Cerebellar cortex (tissue), 1 donor: ENCODE measurements around the gene GUK1.
"Not testable (repeated sequence)": the region's sequence is repeated elsewhere in the genome, so short reads cannot be mapped to it uniquely, and the experiment has no call there.

Experiments
- DNase-seq: peaks from one replicate; pipeline ENCODE4 v3.0.0-alpha.2; 2015; ENCODE audit warnings: low spot score

The GUK1 gene

DNA sequence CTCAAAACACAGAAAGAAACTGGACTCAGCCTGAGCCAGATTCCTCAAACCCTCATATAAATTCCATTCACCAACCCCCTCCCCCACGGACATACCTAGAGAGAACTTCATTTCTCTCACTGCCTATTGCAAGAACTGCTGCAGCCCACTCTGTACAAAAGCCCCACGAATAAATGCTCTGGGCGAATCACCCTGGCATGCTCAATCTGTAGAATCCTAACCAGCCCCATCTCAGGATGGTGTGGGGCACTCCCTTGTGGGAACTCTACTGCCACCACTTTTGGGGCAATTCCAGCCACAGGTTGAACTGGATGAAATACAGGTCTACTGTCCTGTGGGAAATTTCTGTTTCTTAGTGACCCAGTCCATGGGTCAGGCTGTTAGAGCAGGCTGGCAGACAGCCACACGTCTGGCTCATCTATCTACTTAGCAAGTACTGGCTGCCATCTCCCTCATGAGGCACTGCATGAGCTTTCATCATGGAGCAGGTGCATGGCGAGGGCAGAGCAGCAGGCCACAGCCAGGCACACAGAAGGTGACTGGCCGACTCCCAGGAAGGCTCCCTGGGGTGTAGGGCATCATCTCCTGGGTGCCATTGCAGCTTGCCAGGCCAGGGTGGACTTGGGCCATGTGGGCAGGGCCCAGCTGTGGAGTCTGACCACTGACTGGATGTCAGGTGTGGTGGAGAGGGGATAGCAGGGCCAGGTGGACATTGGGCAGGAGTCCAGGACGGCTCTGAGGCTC is 35.4 kb upstream of the GUK1 start:
- no peak for DNase-seq

DNA sequence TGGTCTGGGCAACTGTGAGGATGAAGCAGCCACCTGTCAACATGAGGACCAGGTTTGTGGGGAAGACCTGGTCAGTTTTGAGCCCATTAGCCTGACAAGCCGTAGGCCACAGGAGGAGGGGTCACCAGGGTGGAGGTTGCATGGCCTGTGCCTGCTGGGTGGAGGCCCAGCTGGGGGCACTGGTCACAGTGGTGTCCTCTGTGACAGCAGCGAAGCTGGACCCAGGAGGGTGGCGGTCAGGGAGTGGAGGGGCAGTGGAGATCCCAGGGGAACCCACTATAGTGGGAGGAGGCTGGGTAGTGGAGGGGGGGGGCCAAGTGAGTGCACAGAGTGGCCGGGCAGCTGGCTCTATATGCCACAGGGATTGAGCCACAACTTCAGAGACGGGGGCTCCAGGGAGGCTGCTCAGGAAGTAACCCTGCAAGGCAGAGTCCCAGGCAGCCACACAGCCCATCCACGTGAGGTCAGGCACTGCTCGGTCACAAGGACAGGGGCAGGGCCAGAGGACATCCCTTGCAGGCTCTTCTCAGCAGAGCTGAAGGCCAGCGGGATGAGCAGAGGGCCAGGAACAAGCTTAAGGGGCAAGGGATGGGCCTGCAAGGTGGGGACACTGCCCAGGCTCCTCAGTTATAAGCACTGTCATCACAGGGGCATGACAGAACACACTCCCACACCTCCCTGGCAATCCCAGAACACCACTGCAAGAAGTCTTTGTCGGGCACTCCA is 34.6 kb upstream of the GUK1 start:
- no peak for DNase-seq

DNA sequence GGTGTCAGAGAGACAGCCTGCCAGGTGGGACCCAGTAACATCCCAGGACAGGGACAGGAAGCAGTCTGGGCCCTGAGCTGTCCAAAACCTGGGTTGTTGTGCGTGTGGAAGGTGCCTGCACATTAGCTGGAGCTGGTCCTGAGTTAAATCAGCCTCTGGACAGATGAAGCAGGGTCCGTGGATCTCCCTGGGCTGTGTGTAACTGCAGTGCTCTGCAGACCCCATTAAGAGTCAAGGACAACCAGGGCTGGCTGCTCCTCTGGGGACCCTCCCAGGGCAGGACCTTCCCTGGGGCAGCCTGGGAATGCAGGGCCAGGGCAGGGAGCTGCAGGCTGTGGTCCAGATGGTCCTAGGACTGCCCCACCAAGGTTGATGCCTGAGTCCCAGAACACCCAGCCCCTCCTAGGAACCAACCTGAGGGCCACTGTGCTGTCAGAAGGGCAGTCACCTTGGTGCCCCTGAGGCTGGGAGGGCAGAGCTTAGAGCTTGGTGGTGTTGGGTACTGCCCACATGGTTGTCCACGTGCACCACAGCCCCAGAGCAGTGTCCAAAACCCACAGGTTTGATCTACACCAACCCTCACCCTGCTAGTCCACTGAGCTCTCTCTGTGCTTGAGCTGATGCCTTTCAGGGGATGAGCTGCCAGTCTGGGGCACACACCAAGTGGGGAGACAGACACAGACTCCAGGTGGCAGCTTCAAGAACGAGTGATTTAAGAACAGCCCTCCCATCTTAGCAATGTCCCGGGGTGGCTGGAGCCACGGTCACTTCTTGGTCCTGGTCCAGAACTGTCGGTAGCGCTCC is 33.9 kb upstream of the GUK1 start:
- DNase-seq, result no peak

DNA sequence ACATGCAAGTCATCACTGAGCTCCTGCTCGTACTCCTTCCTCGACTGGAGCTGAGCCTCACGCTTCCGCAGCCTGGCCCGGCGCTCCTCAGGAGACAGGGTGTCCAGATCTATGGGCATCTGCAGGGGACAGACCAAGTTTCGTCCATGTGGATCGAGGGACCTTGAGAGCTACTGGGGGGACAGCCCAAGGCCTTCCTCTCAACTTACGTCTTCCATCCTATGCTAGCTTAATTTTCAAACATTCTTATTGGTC is 33.4 kb upstream of the GUK1 start:
- no peak for DNase-seq

DNA sequence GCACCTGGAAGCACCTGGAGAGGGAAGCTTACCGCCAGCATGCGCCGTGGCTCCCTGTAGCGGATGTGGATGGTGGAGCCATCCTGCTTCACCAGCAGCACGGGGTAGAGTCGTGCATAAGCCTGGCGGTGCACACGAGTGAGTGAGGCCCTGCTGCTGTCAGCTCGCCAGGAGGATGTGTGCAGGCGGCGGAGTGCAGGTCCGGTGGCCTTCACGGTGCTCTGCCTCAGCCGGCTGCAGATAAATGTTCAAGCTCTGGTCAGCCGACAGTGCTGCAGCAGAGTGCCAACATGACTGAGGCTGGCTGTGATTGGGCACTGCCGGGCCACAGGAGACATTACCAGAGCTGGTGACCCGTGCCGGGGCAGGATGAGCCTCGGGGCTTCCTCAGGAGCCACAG is 32.4 kb upstream of the GUK1 start:
- DNase-seq, result no peak

DNA sequence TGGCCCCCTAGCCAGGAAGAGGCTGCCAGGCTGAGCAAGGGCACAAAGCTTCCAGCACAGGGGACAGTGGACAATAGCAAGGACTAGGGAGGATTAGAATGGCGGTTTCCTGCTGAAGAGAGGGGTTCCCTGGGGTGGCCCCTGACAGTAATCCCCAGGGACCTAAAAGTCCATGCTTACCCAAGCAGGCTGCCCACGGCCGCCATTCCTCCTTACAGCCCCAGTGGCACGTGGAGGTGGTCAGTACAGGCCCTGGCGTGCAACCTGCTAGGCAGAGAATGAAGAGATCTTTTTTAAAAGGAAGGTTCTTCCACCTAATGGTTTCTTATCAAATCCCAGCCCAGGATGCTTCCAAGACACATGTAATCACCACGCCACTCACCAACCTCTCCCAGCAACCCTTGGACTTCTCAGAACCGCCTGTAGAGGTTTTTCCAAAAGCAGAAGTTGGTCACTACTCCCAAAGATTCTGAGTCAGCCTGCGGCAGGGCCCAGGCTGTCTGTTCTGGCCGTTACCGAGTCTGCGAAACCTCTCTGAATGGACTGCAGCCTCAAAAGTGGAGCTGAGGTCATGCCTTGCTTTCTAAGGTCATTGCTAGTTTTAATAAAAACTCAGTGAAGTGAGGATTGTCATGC is 31.9 kb upstream of the GUK1 start:
- no peak for DNase-seq

DNA sequence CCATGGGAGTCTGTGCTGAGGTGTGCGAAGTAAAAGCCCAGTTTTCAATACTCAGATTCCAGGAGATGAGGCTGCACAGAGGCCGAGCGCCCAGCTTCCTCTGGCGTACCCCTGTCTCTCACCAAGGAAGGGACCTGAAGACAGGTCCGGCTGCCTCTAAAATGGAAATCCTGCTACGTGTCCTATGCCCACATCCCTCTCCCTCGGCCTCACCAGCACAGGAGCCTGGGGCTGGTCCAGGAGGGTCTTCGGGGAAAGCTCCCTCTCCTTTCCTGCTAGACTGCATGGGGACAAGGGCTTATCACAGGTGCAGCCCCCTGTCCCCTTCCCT is 31.4 kb upstream of the GUK1 start:
- DNase-seq, result no peak

DNA sequence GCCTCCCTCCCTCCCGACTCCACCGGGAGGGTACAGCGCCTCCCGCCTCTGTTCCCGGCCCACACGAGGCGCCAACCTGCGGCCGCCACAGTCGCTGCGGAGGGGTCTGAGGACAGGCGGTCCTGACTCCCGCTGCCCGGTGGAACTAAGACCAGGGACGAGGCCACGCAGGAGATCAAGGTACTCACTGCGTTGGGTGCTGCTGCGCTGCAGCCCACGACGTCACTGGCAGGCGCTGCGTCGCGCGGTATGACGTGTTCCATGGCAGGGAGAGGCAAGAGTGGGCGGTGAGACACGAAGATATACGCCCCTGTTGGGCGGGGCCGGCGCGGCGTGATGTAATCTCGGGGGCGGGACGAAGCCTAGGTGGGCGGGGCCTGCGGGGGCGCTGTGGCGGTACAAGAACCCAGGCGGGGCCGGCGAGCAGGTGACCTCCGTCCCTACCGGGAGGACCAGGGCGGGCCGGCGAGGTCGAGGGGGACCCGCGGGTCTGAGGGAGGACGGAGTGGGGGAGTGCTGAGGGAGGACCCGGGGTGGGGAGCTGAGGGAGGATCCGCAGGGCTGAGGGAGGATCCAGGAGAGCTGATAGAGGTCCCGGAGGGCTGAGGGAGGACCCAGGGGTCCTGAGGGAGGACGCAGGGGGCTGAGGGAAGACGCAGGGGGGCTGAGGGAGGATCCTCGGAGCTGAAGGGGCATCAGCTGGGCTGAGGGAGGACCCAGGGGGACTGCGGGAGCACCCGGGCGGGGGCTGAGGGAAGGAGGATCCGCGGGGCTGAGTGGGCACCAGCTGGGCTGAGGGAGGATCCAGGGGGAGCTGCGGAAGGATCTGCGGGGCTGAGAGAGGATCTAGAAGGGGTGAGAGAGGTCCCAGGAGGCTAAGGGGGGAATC is 30.8 kb upstream of the GUK1 start, which contains the start of gene MRPL55:
TSS of gene MRPL55 (minus strand) at position 227 of the 889 bp plus-strand sequence. CDS start 1,039 bp downstream, outside the sequence.
- DNase-seq, result peak; percentile 98

DNA sequence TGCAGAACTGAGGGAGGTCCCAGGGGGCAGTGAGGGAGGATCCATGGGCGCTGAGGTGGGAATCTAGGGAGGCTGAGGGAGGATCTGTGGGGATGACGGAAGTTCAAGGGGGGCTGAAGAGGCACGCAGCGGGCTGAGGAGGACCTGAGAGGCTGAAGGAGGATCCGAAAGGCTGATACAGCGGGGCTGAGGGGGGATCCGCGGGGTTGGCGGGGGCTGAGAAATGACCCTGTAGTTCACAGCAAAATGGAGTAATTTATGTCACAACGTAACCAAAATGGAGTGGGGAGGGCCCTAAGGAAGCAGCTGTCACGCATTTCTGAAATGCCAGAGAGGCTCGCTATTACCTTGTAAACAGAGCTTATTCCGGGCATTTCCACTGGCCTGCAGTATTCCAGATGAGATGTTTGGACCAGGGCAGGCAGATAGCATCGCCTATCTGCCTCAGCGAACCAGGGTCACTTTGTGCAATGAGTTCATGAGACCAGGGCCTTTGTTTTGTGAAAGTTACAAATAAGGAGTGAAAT is 30.1 kb upstream of the GUK1 start:
- DNase-seq, result peak; percentile 46

DNA sequence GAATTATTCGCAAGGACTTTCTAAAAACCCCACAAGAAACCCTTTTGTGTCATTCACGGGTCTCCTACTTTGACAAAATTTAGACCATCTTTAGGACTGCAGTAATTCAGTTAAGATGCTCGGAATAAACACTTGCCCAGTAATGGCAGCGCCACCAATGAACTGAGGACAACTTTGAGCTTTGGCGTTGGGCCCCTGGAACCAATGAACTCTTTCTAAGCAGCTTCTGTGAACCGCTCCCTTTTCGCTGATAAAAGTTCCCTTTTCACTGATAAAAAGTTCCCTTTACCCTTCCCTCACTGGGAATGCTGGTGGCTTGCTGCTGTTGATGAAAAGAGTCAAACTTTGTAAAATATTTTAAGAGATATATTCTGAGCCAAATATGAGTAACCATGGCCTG is 29.5 kb upstream of the GUK1 start:
- no peak for DNase-seq

DNA sequence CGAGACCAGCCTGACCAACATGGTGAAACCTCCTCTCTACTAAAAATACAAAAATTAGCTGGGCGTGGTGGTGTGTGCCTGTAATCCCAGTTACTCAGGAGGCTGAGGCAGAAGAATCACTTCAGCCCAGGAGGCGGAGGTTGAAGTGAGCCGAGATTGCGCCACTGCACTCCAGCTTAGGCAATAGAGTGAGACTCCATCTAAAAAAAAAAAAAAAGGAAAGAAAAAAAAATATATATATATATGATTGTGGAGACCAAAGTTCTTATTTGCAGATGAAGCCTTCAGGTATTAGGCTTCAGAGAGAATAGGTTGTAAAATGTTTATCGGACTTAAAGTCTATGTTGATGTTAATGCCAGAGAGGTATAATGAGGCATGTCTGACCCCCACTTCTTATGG is 28.8 kb upstream of the GUK1 start:
- not testable (repeated sequence) for DNase-seq

DNA sequence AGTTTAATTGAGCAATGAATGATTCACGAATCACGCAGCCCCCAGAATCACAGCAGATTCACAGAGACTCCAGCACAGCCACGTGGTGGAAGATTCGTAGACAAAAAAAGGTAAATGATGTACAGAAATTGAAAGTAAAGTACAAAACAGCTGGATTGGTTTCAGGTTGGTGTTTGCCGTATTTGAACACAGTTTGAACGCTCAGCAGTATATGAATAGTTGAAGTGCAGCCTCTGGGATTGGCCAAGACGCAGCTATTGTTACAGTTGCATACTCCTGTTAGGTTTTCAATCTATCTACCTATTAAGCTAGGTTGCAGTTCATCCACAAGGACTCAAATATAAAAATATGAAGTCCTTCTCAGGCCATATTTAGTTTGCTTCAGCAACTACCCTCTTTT is 27.9 kb upstream of the GUK1 start:
- no peak for DNase-seq

DNA sequence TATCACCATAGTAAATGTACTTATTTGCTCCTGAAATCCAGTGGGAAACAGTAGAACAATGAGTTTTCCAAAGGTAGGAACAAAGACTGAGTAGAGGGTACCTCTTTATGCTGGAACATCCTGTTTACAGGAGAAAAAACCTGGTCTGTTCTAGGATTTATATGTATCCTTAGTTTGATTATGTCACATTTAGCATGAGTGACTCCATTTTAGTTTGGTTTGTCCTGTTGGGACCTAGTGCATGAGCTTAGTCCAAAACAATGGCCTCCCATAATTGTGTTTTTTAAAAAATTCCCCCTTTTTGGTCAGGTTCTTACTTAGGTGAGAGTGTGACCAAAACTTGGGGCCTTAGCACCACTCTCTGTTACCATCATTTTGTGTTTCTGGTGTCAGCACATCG is 27.5 kb upstream of the GUK1 start:
- no peak for DNase-seq

DNA sequence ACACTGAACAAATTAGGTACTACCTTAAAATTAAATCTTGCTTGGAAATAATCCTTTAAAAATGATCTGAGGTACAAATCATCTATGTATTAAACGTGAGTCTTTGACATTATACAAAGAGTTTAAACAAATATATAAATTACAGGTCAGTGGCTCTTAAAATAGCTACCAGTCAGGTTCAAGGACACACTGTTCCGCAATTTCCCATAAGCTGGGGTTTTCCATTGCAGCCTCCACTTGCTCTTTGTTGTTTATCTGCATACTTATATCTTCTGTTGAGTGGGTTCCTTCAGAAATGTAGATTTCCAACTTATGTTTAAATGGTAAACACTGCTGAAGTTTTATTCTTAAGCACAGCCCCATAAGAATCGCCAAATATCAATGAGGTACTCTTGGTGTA is 25.3 kb upstream of the GUK1 start:
- DNase-seq, result no peak

DNA sequence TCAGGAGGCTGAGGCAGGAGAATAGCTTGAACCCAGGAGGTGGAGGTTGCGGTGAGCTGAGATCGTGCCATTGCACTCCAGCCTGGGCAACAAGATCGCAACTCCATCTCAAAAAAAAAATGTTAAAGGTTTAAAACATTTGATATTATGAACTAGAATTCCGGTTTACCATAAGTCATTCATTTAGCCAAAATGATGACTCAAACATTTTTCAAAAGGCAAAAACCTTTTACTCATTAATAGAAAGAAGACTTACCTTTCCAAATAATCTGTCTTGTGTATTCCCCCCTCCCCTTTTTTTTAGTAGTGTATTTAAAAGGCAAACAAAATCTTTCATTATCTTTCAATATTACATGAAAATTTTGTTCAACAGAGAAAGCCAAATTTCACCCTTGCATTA is 22.7 kb upstream of the GUK1 start:
- no peak for DNase-seq

DNA sequence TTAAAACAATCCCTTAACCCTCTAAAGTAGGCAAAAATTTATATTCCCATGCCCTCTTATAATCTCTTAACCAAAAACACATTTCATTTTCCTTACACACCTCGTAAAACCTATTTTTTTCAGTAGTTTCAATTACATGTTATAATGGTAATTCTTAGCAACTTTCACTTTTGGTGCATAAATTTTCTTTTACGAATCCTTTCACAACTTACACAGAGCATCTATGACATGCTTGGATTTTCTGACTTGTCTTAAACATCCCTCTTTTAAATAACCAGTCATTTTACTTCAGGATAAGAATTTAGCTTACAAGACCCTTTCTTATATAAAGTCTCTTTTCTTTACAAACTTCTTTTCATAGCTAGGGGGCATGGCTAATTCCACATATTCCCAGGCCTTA is 22.0 kb upstream of the GUK1 start:
- DNase-seq, result no peak

DNA sequence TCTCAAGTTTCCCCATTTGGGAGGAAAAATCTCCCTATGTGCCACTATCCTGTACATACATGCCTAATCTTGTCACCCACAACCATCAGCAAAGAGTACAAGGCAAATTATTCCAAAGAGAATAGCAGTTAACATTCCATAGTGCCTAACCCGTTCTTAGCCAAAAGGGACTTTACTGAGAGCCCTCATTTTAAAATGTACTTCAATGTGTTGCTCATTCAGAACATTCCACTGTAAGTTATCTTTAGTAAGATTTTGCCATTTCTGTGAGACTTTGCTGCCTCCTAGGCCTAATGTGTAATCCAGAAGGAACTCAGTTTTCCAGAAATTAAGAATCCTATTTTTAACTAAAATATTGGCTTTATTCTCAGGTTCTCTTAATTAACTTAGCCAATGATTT is 19.7 kb upstream of the GUK1 start:
- no peak for DNase-seq

DNA sequence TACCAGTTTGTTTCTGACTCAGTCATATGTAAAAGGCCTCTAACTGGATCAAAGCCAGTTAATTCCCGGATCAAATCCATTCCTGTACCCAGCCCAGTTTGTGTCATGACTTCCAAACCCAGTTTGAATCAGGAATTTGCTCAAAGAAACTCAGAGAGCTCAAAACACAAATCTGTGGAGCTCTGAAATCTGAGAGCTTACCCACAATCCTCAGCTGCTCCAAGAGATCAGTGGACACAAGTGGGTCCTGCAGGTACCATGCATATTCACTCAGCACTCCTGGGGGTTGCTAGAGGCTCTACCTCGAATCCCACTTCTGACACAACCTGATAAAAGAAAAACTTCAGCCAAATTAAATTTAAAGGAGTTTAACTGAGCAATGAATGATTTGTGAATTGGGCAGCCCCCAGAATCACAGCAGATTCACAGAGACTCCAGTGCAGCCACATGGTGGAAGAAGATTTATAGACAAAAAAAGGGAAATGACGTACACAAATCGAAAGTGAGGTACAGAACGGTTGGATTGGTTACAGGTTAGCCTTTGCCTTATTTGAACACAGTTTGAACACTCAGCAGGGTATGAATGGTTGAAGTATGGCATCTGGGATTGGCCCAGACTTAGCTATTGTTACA is 19.1 kb upstream of the GUK1 start:
- no peak for DNase-seq

DNA sequence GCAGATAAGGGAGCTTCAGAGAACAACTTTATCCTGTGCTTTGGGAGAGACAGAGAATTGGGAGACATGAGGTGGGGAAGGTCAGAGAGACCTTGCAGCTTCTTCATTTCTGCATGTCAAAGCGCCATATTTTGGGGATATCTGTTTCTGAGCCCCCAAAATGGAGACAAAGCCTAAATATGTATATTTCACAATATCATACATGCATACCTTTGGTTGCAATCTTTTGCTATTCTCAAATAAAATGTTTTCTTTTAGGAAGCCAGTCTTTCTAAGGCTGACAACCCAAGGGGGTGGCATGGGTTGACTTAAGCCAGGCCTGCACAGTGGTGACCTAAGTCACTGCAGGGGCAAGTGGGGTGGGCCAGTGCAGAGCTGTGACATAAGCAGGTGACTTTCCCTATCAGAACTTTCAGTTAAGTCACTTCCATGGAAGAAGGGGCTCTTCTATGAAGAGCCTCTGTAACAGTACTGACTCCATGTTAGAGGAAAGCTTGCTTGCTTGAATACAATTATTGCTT is 17.1 kb upstream of the GUK1 start:
- no peak for DNase-seq

DNA sequence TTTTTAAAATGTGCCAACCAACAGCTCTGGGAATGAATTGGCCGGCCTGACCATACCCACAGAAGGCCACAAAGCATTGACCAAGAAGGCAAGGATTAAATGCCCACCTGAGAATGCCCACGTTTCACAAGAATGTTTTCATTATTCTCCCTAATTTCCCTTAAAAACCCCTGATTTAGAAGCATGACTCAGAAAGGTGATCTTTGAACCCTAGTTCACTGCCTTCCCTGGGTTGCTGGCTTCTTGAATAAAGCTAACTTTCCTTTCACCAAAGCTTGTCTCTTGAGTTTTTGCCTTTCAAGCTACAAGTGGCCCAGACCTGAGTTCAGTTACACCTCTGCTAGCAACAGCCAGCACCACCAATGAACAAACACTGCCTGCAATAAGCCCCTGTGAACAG is 16.6 kb upstream of the GUK1 start:
- DNase-seq, result no peak

DNA sequence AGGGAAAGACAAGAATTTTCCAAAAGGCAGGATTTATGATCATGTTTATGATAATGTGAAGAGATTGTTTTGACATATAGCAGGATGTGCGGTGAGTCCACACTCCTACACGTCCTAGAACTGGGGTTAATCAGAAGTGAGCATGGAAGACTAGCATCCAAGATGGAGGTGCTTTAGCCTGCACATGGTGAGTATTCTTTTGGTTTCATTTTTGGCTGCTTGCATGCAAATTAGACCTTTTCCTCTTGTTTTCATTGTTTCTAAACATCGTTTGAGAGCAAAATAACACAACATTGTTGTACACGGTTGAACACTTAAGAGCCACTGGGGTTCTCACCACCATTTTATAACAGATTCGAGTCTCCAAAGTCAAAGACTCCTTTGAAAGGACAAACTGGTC is 14.9 kb upstream of the GUK1 start:
- no peak for DNase-seq
